ENCODE measurements around the gene LZTR1. TPM values are rescaled to one million over a fixed set of nuclear protein-coding genes. Genes with fewer than 3 reads are reported as not detected.

LZTR1 gene
- total and polyA plus RNA-seq, 4 donors: 7.9 to 32.5 (median 13.2) TPM

DNA sequence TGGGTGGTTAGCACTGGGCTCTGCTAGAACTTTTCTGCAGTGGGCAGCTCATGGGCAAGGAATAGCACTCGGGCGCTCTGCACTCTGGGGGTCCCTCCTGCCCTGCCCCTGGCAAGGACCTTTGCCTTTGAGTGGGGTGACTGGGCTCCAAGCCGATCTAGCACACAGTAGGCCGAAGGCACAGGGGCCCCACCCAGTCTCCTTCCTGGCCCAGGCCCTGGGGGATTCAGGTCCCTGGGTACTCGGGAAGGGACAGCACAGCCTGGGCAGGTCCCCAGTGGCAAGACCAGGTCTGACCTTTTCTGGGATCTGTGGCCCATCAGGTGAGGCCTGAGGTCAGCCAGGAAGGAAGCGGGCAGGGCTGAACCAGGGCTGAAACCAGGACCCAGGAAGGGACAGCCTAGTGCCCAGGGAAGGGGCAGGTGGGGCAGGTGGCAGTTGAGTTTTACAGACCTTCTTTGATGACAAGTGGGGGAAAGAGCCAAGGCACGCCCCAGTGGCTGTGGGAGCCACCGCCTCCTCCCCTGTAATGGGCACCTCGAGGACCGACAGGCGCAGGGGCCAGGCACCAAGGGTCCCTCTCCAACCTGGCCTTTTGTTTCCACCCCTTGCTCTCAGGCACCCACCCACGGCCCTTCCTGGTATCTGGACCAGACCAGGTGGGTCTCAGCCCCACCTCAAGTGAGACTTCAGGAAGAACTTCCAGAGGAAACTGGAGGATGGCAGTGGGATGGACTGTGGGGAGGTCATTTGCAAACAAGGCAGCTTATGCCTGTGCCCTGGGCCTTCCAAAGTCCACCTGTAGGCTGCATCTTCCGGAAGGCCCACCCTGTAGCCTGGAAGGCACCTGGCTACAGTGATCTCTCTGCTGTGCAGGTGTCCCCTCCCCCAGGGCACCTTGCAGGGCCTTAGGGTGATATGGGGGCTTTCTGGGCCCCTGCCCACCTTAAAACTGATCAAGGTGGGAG is 15.9 kb upstream of the LZTR1 start:
- Histone ChIP-seq H3K9ac (ENCODE audit: low read depth in 1 of 2, low read length in 2 of 2) (no peak overlapping the region), H3K27ac (ENCODE audit: low read depth in 1 of 2, low read length in 2 of 2) (no peak overlapping the region), H3K9me3 (ENCODE audit: control insufficient read depth in 4 of 4, low read length in 3 of 4) (no peaks in the 10 kb centered on the region), H3K4me3 (ENCODE audit: low read depth in 1 of 3, low read length in 3 of 3) (no peak overlapping the region), H3K27me3 (ENCODE audit: control insufficient read depth in 4 of 4, insufficient read depth in 4 of 4, low read length in 3 of 4) (no peaks in the 10 kb centered on the region), H3K36me3 (ENCODE audit: control insufficient read depth in 4 of 4, insufficient read depth in 3 of 4, low read depth in 1 of 4, low read length in 3 of 4) (no peaks in the 10 kb centered on the region), H3K4me1 (ENCODE audit: control insufficient read depth in 4 of 4, insufficient read depth in 4 of 4, low read length in 3 of 4) (peaks cover 3 to 13% (median 6%) of the 10 kb centered on the region in 4 donors)
- 79% methylated on average over 13 of the region's 13 CpGs for WGBS
- no peak for DNase-seq (ENCODE audit: low spot score)
- TF ChIP-seq GABPA (IDR thresholded peaks at IDR 0.05 in 1 of 2, conservative IDR thresholded peaks at IDR 0.05 in 1 of 2) (no peak), TAF1 (conservative IDR thresholded peaks at IDR 0.05) (no peak), SP1 (IDR thresholded peaks at IDR 0.05) (no peak), YY1 (IDR thresholded peaks at IDR 0.05) (no peak), HNF4G (IDR thresholded peaks at IDR 0.05) (no peak), NR2F2 (IDR thresholded peaks at IDR 0.05) (no peak), RAD21 (IDR thresholded peaks at IDR 0.05) (no peak), EGR1 (IDR thresholded peaks at IDR 0.05; ENCODE audit: low read depth in 2 of 2) (no peak), JUND (IDR thresholded peaks at IDR 0.05) (no peak)
- TF ChIP-seq, protein P1, sequence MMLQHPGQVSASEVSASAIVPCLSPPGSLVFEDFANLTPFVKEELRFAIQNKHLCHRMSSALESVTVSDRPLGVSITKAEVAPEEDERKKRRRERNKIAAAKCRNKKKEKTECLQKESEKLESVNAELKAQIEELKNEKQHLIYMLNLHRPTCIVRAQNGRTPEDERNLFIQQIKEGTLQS (IDR thresholded peaks at IDR 0.05): no peak
- TF ChIP-seq, protein P2, sequence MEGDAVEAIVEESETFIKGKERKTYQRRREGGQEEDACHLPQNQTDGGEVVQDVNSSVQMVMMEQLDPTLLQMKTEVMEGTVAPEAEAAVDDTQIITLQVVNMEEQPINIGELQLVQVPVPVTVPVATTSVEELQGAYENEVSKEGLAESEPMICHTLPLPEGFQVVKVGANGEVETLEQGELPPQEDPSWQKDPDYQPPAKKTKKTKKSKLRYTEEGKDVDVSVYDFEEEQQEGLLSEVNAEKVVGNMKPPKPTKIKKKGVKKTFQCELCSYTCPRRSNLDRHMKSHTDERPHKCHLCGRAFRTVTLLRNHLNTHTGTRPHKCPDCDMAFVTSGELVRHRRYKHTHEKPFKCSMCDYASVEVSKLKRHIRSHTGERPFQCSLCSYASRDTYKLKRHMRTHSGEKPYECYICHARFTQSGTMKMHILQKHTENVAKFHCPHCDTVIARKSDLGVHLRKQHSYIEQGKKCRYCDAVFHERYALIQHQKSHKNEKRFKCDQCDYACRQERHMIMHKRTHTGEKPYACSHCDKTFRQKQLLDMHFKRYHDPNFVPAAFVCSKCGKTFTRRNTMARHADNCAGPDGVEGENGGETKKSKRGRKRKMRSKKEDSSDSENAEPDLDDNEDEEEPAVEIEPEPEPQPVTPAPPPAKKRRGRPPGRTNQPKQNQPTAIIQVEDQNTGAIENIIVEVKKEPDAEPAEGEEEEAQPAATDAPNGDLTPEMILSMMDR (IDR thresholded peaks at IDR 0.05; ENCODE audit: low read depth, low read length, missing input control): no peak

DNA sequence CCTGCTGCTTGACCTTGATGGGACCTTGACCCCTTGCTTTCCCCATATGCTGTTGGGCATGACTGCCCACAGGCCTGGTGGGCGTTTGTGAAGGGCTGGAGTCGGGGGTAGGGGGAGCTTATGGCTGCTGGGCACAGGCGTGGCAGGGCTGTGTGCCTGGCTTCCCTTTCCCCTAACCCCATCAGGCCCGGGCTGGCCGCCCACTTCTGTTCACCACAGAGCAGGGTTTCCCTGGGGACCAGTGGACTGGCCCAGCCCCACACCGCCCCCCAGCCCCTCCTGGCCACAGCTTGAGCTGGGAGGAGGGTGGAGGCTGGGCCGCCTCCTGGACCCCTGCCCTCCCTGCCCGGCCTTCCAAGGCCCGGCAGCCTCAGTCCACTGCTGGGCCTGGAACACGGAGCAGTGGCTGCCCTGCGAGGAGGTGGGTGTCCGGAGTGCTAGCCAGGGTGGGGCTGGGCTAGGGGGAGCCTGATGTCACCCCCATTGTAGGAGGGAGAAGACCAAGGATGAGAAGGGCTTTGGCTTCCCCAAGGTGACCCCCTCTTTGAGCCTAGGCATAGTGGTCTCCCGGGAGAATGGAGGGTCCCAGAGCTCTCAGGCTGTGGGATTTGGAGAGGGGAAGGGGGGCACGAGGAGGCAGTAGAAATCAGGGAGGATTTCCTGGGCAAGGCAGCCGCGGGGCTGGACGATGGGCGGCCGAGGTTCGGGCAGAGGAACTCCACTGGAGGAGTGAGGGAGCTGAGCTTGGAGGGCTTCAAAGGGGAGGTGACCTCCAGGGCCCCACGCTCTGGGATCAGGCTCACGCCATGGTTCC is 15.0 kb upstream of the LZTR1 start, which contains the start of gene AIFM3:
Gene AIFM3 (plus strand): TSS at position 373 of the 814 bp plus-strand sequence. CDS start 690 bp downstream, outside the sequence.
- H3K9me3 ChIP-seq (ENCODE audit: control insufficient read depth in 4 of 4, low read length in 3 of 4): no peaks in the 10 kb centered on the region
- no peak within 1 kb of the TSS for H3K4me3 ChIP-seq (ENCODE audit: low read depth in 1 of 3, low read length in 3 of 3)
- no peaks in the 10 kb centered on the region for H3K36me3 ChIP-seq (ENCODE audit: control insufficient read depth in 4 of 4, insufficient read depth in 3 of 4, low read depth in 1 of 4, low read length in 3 of 4)
- WGBS: 79% methylated on average over 22 of the region's 22 CpGs
- no peak within 1 kb of the TSS for H3K27ac ChIP-seq (ENCODE audit: low read depth in 1 of 2, low read length in 2 of 2)
- no peak for DNase-seq (ENCODE audit: low spot score)
- no peak within 1 kb of the TSS for H3K9ac ChIP-seq (ENCODE audit: low read depth in 1 of 2, low read length in 2 of 2)
- H3K27me3 ChIP-seq (ENCODE audit: control insufficient read depth in 4 of 4, insufficient read depth in 4 of 4, low read length in 3 of 4): no peaks in the 10 kb centered on the region
- H3K4me1 ChIP-seq (ENCODE audit: control insufficient read depth in 4 of 4, insufficient read depth in 4 of 4, low read length in 3 of 4): peaks cover 3 to 13% (median 4%) of the 10 kb centered on the region in 4 donors
- no peak for TF ChIP-seq GABPA (IDR thresholded peaks at IDR 0.05 in 1 of 2, conservative IDR thresholded peaks at IDR 0.05 in 1 of 2)
- TF ChIP-seq EGR1 (IDR thresholded peaks at IDR 0.05; ENCODE audit: low read depth in 2 of 2): no peak
- TF ChIP-seq SP1 (IDR thresholded peaks at IDR 0.05): no peak
- TF ChIP-seq, protein P1 (IDR thresholded peaks at IDR 0.05): no peak
- TF ChIP-seq FOXA1 (IDR thresholded peaks at IDR 0.05): no peak
- TF ChIP-seq TAF1 (conservative IDR thresholded peaks at IDR 0.05): no peak
- no peak for TF ChIP-seq FOXA2 (IDR thresholded peaks at IDR 0.05)
- TF ChIP-seq, protein P3, sequence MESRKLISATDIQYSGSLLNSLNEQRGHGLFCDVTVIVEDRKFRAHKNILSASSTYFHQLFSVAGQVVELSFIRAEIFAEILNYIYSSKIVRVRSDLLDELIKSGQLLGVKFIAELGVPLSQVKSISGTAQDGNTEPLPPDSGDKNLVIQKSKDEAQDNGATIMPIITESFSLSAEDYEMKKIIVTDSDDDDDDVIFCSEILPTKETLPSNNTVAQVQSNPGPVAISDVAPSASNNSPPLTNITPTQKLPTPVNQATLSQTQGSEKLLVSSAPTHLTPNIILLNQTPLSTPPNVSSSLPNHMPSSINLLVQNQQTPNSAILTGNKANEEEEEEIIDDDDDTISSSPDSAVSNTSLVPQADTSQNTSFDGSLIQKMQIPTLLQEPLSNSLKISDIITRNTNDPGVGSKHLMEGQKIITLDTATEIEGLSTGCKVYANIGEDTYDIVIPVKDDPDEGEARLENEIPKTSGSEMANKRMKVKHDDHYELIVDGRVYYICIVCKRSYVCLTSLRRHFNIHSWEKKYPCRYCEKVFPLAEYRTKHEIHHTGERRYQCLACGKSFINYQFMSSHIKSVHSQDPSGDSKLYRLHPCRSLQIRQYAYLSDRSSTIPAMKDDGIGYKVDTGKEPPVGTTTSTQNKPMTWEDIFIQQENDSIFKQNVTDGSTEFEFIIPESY (IDR thresholded peaks at IDR 0.05): no peak
- TF ChIP-seq RXRA (IDR thresholded peaks at IDR 0.05): no peak
- no peak for TF ChIP-seq NR2F2 (IDR thresholded peaks at IDR 0.05)
- no peak for TF ChIP-seq HNF4A (conservative IDR thresholded peaks at IDR 0.05)
- no peak for TF ChIP-seq HNF4G (IDR thresholded peaks at IDR 0.05)
- no peak for TF ChIP-seq JUND (IDR thresholded peaks at IDR 0.05)
- TF ChIP-seq, protein P4, sequence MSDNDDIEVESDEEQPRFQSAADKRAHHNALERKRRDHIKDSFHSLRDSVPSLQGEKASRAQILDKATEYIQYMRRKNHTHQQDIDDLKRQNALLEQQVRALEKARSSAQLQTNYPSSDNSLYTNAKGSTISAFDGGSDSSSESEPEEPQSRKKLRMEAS (IDR thresholded peaks at IDR 0.05): no peak
- no peak for TF ChIP-seq RAD21 (IDR thresholded peaks at IDR 0.05)
- no peak for TF ChIP-seq YY1 (IDR thresholded peaks at IDR 0.05)
- TF ChIP-seq, protein P2 (IDR thresholded peaks at IDR 0.05; ENCODE audit: low read depth, low read length, missing input control): no peak

All from liver (tissue), 9 donors.